Measurements from ENCODE around the gene CCDC106.
A peak's percentile ranks its signal among the peaks of the same experiment; 100 is the strongest.

The CCDC106 gene

GRCh38 chr19:55614711-55615542 is 33.1 kb upstream of the CCDC106 start:
- DNase-seq, result no peak

- DNase-seq, result no peak
Measured at GRCh38 chr19:55615543-55616394, 32.2 kb upstream of the CCDC106 start.

GRCh38 chr19:55616395-55616875 is 31.6 kb upstream of the CCDC106 start:
- no peak for DNase-seq

- DNase-seq, result no peak
Measured at GRCh38 chr19:55617426-55617825, 30.6 kb upstream of the CCDC106 start.

- no peak for DNase-seq
Measured at GRCh38 chr19:55618426-55618825, 29.6 kb upstream of the CCDC106 start.

- DNase-seq, result no peak
Measured at GRCh38 chr19:55619286-55619685, 28.7 kb upstream of the CCDC106 start.

GRCh38 chr19:55620410-55621204 is 27.4 kb upstream of the CCDC106 start:
- no peak for DNase-seq

GRCh38 chr19:55621205-55621672 is 26.8 kb upstream of the CCDC106 start:
- no peak for DNase-seq

GRCh38 chr19:55621673-55622231 is 26.3 kb upstream of the CCDC106 start:
- DNase-seq, result no peak

- no peak for DNase-seq
Measured at GRCh38 chr19:55622242-55622969, 25.6 kb upstream of the CCDC106 start.

- DNase-seq, result no peak
Measured at GRCh38 chr19:55623130-55623529, 24.9 kb upstream of the CCDC106 start.

GRCh38 chr19:55623561-55623960 is 24.5 kb upstream of the CCDC106 start:
- DNase-seq, result no peak

GRCh38 chr19:55624109-55625003 is 23.7 kb upstream of the CCDC106 start, which contains the start of gene ZNF784:
ZNF784 (minus strand) TSS chr19:55624566; CDS start chr19:55624561, 5 bp downstream.
- peak; percentile 94 for DNase-seq

- DNase-seq, result no peak
Measured at GRCh38 chr19:55625004-55625326, 23.0 kb upstream of the CCDC106 start.

- DNase-seq, result no peak
Measured at GRCh38 chr19:55626350-55626749, 21.7 kb upstream of the CCDC106 start.

- DNase-seq, result peak; percentile 74
Measured at GRCh38 chr19:55632463-55632834, 15.6 kb upstream of the CCDC106 start.

- no peak for DNase-seq
Measured at GRCh38 chr19:55633861-55634260, 14.2 kb upstream of the CCDC106 start.

- DNase-seq, result no peak
Measured at GRCh38 chr19:55635334-55635717, 12.7 kb upstream of the CCDC106 start.

GRCh38 chr19:55635856-55636440 is 12.1 kb upstream of the CCDC106 start:
- no peak for DNase-seq

- DNase-seq, result no peak
Measured at GRCh38 chr19:55636723-55637122, 11.3 kb upstream of the CCDC106 start.

Data from NK-92 treated with Interleukin-12 subunit alpha and Interleukin-12 subunit beta, amount 100 ng/mL, for 24 hours (cell line).